ENCODE results near the gene MRPL34. TPM values are rescaled to one million over a fixed set of nuclear protein-coding genes. Genes with fewer than 3 reads are reported as not detected.

The MRPL34 gene
- total and polyA plus RNA-seq, 9 of the 15 experiments (the other 6 are each of a cell fraction or from before 2014, with no cell fraction given): 11.5 to 256 (median 72.5) TPM

DNA sequence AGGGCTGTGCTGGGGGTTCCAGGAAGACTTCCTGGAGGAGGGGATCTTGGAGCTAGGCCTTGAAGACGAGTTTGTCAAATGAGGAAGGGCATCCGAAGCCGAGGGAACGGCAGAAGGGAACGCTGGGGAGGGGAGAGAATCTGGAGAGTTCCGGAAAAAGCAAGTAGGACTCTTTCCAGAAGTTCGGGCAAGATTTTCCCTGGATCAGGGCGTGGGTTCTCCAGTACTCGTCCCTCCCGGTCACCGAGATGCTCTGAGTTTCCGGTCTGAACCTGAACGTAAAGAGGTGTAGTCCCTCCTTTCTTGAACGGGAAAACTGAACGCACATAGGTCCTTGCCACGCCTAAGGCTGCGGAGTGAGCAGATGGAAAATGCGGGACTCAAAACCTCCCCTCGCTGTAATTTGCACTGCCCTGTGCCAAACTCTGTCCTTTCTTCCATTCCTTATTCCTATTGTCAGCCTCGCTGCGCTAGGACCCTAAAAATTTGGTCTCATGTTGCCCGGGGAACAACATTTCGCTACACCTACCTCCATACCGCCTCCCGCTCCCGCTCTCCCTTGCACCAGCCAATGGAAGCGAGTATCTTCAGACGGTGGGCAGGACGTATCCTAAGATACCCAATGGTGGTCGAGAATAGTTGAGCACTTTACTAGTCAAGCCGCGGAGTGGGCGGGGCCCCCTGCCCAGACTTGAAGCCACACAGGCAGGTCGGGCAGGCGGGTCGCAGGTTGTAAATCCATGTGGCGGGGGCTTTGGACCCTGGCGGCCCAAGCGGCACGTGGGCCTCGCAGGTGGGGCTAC, 31.4 kb downstream of the MRPL34 start, which contains the start of gene GTPBP3 (continued):
- TF ChIP-seq ZNF584 (CRISPR knock-in tag; IDR thresholded peaks at IDR 0.05; ENCODE audit: low read depth): no peak
- TF ChIP-seq, protein P1, sequence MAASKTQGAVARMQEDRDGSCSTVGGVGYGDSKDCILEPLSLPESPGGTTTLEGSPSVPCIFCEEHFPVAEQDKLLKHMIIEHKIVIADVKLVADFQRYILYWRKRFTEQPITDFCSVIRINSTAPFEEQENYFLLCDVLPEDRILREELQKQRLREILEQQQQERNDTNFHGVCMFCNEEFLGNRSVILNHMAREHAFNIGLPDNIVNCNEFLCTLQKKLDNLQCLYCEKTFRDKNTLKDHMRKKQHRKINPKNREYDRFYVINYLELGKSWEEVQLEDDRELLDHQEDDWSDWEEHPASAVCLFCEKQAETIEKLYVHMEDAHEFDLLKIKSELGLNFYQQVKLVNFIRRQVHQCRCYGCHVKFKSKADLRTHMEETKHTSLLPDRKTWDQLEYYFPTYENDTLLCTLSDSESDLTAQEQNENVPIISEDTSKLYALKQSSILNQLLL (CRISPR knock-in tag; IDR thresholded peaks at IDR 0.05; ENCODE audit: borderline replicate concordance): no peak
- TF ChIP-seq SIN3B (IDR thresholded peaks at IDR 0.05; ENCODE audit: low read depth): peak; percentile 90
- TF ChIP-seq SREBF1 (IDR thresholded peaks at IDR 0.05; ENCODE audit: borderline replicate concordance, low read depth, low read length): no peak; the same call in 1 of the 2 replicates
- no peak for TF ChIP-seq ZC3H4 (CRISPR knock-in tag; IDR thresholded peaks at IDR 0.05; ENCODE audit: borderline replicate concordance)
- TF ChIP-seq HDAC1 (IDR thresholded peaks at IDR 0.05): peak in 1 of 2 experiments; percentile 78; a peak in 2 of 4 replicates
- no peak for TF ChIP-seq ZBTB8A (IDR thresholded peaks at IDR 0.05; ENCODE audit: partially characterized antibody)
- TF ChIP-seq, protein P2, sequence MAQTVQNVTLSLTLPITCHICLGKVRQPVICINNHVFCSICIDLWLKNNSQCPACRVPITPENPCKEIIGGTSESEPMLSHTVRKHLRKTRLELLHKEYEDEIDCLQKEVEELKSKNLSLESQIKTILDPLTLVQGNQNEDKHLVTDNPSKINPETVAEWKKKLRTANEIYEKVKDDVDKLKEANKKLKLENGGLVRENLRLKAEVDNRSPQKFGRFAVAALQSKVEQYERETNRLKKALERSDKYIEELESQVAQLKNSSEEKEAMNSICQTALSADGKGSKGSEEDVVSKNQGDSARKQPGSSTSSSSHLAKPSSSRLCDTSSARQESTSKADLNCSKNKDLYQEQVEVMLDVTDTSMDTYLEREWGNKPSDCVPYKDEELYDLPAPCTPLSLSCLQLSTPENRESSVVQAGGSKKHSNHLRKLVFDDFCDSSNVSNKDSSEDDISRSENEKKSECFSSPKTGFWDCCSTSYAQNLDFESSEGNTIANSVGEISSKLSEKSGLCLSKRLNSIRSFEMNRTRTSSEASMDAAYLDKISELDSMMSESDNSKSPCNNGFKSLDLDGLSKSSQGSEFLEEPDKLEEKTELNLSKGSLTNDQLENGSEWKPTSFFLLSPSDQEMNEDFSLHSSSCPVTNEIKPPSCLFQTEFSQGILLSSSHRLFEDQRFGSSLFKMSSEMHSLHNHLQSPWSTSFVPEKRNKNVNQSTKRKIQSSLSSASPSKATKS (CRISPR knock-in tag; IDR thresholded peaks at IDR 0.05): no peak
- no peak for TF ChIP-seq FOXJ3 (CRISPR knock-in tag; IDR thresholded peaks at IDR 0.05)
- TF ChIP-seq GABPB1 (CRISPR knock-in tag; IDR thresholded peaks at IDR 0.05): peak; percentile 98
- no peak; the same call in 1 of the 2 replicates for TF ChIP-seq ERF (CRISPR knock-in tag; IDR thresholded peaks at IDR 0.05)
- TF ChIP-seq, protein P3, sequence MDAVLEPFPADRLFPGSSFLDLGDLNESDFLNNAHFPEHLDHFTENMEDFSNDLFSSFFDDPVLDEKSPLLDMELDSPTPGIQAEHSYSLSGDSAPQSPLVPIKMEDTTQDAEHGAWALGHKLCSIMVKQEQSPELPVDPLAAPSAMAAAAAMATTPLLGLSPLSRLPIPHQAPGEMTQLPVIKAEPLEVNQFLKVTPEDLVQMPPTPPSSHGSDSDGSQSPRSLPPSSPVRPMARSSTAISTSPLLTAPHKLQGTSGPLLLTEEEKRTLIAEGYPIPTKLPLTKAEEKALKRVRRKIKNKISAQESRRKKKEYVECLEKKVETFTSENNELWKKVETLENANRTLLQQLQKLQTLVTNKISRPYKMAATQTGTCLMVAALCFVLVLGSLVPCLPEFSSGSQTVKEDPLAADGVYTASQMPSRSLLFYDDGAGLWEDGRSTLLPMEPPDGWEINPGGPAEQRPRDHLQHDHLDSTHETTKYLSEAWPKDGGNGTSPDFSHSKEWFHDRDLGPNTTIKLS (IDR thresholded peaks at IDR 0.05; ENCODE audit: borderline replicate concordance, low read depth): peak; percentile 81
- TF ChIP-seq NR2C2 (CRISPR knock-in tag; IDR thresholded peaks at IDR 0.05): peak; percentile 61; the same call in 1 of the 2 replicates
- TF ChIP-seq NR2C2 (tag; IDR thresholded peaks at IDR 0.05): peak; percentile 93
- peak in 1 of 2 experiments; percentile 67; a peak in 3 of 4 replicates for TF ChIP-seq TBL1XR1 (IDR thresholded peaks at IDR 0.05; ENCODE audit: low read length in 2 of 2)
- TF ChIP-seq ESRRA (IDR thresholded peaks at IDR 0.05; ENCODE audit: borderline replicate concordance, low read depth): peak; percentile 37
- peak; percentile 46; the same call in 1 of the 2 replicates for TF ChIP-seq PTRF (tag; IDR thresholded peaks at IDR 0.05)
- TF ChIP-seq CREB1 (IDR thresholded peaks at IDR 0.05): peak; percentile 78
- TF ChIP-seq CREB1 (CRISPR knock-in tag; IDR thresholded peaks at IDR 0.05): peak; percentile 78
- TF ChIP-seq KDM2B (CRISPR knock-in tag; IDR thresholded peaks at IDR 0.05): peak; percentile 32; the same call in 1 of the 2 replicates

All from K562 (cell line).